PC-3 (cell line): Measurements from ENCODE around the gene C7orf57.

Source experiments
- CTCF ChIP-seq: fragments of 300-600 bp; sonication (generic); conservative IDR thresholded peaks from 2 replicates; pipeline ENCODE4 v1.5.1; 2017; ENCODE audit warnings: antibody characterized with exemption, low read depth, mild to moderate bottlenecking, low read length
- EZH2 ChIP-seq: fragments of 300-600 bp; sonication (generic); IDR thresholded peaks from one replicate; pipeline ENCODE4 v1.6.1; 2017; ENCODE audit warnings: antibody characterized with exemption, mild to moderate bottlenecking, low read length; ENCODE audit not compliant: unreplicated experiment
- EZH2phosphoT487 ChIP-seq: fragments of 300-600 bp; sonication (generic); IDR thresholded peaks from 2 replicates; pipeline ENCODE4 v1.6.1; 2018; ENCODE audit warnings: mild to moderate bottlenecking, antibody characterized with exemption, low read length, borderline replicate concordance

GRCh38 chr7:48101352-48101751, 66.0 kb downstream of the C7orf57 start:
- no peak for TF ChIP-seq EZH2
- no peak for TF ChIP-seq CTCF
- no peak for TF ChIP-seq EZH2phosphoT487
